ENCODE data around the gene BRD3. TPM values are rescaled to one million over a fixed set of nuclear protein-coding genes. Genes with fewer than 3 reads are reported as not detected.

The BRD3 gene
- polyA plus RNA-seq, 2 of the 4 experiments (the other 2 are of a cell fraction), result 9.0 to 15.3 TPM

GRCh38 chr9:134037641-134038040 lies 30.2 kb downstream of the BRD3 start:
- ChIA-PET CTCF (interaction anchor here (0.6 to 1.0 kb wide), 2 partner anchors 38 to 68 kb away, joined by 3 read pairs; no protein-coding TSS in a partner anchor), POLR2A (interaction anchor here (1.1 kb wide), 1 partner anchor 8 kb away, joined by 3 read pairs; no protein-coding TSS in a partner anchor)
- Histone ChIP-seq H3K27ac (no peak overlapping the region), H3K4me1 (no peaks in the 10 kb centered on the region), H3K9me3 (no peaks in the 10 kb centered on the region), H3K4me3 (no peak overlapping the region), H3K4me2 (no peak overlapping the region)
- no peak for TF ChIP-seq SREBF2 (IDR thresholded peaks at IDR 0.05)
- TF ChIP-seq TP53 (CRISPR knock-in tag; IDR thresholded peaks at IDR 0.05), result no peak
- no peak for TF ChIP-seq FOSB (CRISPR knock-in tag; IDR thresholded peaks at IDR 0.05)
- no peak for TF ChIP-seq GATA3 (IDR thresholded peaks at IDR 0.05; ENCODE audit: borderline replicate concordance)
- no peak for TF ChIP-seq TFCP2L1 (CRISPR knock-in tag; IDR thresholded peaks at IDR 0.05)
- TF ChIP-seq POLR2AphosphoS2 (conservative IDR thresholded peaks at IDR 0.05; ENCODE audit: low read length), result no peak
- no peak for TF ChIP-seq HOXB13 (CRISPR knock-in tag; IDR thresholded peaks at IDR 0.05; ENCODE audit: low read depth)
- no peak for TF ChIP-seq CTCF (IDR thresholded peaks at IDR 0.05)
- no peak for TF ChIP-seq EP300 (IDR thresholded peaks at IDR 0.05)
- TF ChIP-seq ZSCAN20 (CRISPR knock-in tag; IDR thresholded peaks at IDR 0.05), result no peak
- no peak for TF ChIP-seq ELK1 (IDR thresholded peaks at IDR 0.05; ENCODE audit: low read depth, low read length)
- TF ChIP-seq, protein P1, sequence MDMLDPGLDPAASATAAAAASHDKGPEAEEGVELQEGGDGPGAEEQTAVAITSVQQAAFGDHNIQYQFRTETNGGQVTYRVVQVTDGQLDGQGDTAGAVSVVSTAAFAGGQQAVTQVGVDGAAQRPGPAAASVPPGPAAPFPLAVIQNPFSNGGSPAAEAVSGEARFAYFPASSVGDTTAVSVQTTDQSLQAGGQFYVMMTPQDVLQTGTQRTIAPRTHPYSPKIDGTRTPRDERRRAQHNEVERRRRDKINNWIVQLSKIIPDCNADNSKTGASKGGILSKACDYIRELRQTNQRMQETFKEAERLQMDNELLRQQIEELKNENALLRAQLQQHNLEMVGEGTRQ (IDR thresholded peaks at IDR 0.05), result no peak
- TF ChIP-seq, protein P2, sequence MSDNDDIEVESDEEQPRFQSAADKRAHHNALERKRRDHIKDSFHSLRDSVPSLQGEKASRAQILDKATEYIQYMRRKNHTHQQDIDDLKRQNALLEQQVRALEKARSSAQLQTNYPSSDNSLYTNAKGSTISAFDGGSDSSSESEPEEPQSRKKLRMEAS (IDR thresholded peaks at IDR 0.05), result no peak
- no peak for TF ChIP-seq MAFK (IDR thresholded peaks at IDR 0.05; ENCODE audit: partially characterized antibody)
- no peak for TF ChIP-seq RARB (CRISPR knock-in tag; IDR thresholded peaks at IDR 0.05)
- TF ChIP-seq ZFP36 (IDR thresholded peaks at IDR 0.05; ENCODE audit: borderline replicate concordance, partially characterized antibody), result no peak
- TF ChIP-seq JUN (IDR thresholded peaks at IDR 0.05), result no peak
- no peak for TF ChIP-seq HEYL (CRISPR knock-in tag; IDR thresholded peaks at IDR 0.05)
- DNase-seq (ENCODE audit: low read depth in 1 of 2, low spot score in 1 of 2) (no peak), ATAC-seq (no peak), FAIRE-seq (no peak)
- 93% methylated on average over 2 of the region's 2 CpGs for WGBS (ENCODE audit: missing lambda C conversion rate)

DNA sequence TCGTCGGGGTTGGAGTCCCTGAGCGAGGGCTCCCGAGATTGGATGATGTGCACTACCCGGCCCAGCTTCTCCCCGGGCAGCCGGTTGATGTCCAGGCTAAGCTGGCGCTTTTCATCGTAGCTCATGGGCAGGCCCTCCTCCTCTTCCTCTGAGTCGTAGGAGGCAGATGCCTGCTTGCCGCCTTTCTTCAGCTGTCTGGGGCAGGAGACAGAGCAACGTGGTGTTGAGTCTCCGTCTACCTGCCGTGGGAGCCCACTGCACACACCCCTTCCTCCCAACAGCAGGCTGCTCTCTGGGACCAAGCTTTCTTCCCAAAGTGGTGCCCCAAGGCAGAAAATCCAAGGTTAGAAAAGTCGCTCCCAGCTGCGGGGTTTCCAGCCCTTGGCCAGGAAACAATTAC lies 31.7 kb downstream of the BRD3 start:
- no peak for TF ChIP-seq FOXS1 (CRISPR knock-in tag; IDR thresholded peaks at IDR 0.05)
- no peak for TF ChIP-seq SREBF2 (IDR thresholded peaks at IDR 0.05)
- TF ChIP-seq RFX5 (IDR thresholded peaks at IDR 0.05), result no peak
- TF ChIP-seq, protein P3, sequence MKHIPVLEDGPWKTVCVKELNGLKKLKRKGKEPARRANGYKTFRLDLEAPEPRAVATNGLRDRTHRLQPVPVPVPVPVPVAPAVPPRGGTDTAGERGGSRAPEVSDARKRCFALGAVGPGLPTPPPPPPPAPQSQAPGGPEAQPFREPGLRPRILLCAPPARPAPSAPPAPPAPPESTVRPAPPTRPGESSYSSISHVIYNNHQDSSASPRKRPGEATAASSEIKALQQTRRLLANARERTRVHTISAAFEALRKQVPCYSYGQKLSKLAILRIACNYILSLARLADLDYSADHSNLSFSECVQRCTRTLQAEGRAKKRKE (CRISPR knock-in tag; IDR thresholded peaks at IDR 0.05; ENCODE audit: low read depth), result no peak
- TF ChIP-seq FOSB (CRISPR knock-in tag; IDR thresholded peaks at IDR 0.05), result no peak
- no peak for TF ChIP-seq HMGXB4 (CRISPR knock-in tag; IDR thresholded peaks at IDR 0.05; ENCODE audit: borderline replicate concordance)
- TF ChIP-seq, protein P4, sequence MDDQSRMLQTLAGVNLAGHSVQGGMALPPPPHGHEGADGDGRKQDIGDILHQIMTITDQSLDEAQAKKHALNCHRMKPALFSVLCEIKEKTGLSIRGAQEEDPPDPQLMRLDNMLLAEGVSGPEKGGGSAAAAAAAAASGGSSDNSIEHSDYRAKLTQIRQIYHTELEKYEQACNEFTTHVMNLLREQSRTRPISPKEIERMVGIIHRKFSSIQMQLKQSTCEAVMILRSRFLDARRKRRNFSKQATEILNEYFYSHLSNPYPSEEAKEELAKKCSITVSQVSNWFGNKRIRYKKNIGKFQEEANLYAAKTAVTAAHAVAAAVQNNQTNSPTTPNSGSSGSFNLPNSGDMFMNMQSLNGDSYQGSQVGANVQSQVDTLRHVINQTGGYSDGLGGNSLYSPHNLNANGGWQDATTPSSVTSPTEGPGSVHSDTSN (IDR thresholded peaks at IDR 0.05), result no peak
- TF ChIP-seq RARB (CRISPR knock-in tag; IDR thresholded peaks at IDR 0.05), result no peak
- TF ChIP-seq ESRRA (IDR thresholded peaks at IDR 0.05; ENCODE audit: borderline replicate concordance, low read length), result no peak
- no peak for TF ChIP-seq ZSCAN20 (CRISPR knock-in tag; IDR thresholded peaks at IDR 0.05)
- 91% methylated on average over 16 of the region's 16 CpGs for WGBS (ENCODE audit: missing lambda C conversion rate)
- H3K27ac ChIP-seq, result no peak overlapping the region
- no peaks in the 10 kb centered on the region for H3K9me3 ChIP-seq
- DNase-seq (ENCODE audit: low read depth in 1 of 2, low spot score in 1 of 2) (no peak), FAIRE-seq (no peak), ATAC-seq (no peak)
- no peaks in the 10 kb centered on the region for H3K4me1 ChIP-seq
- H3K4me3 ChIP-seq, result no peak overlapping the region
- CTCF ChIA-PET, result interaction anchor here (0.8 to 1.5 kb wide), 2 partner anchors 10 to 42 kb away, joined by 3 read pairs; no protein-coding TSS in a partner anchor
- POLR2A ChIA-PET, result no interaction called here
- no peak overlapping the region for H3K4me2 ChIP-seq

Data from A549 (cell line).